ENCODE measurements around the gene CBFA2T3.
"Not testable (repeated sequence)": the region's sequence is repeated elsewhere in the genome, so short reads cannot be mapped to it uniquely, and the experiment has no call there.

CBFA2T3 gene

DNA sequence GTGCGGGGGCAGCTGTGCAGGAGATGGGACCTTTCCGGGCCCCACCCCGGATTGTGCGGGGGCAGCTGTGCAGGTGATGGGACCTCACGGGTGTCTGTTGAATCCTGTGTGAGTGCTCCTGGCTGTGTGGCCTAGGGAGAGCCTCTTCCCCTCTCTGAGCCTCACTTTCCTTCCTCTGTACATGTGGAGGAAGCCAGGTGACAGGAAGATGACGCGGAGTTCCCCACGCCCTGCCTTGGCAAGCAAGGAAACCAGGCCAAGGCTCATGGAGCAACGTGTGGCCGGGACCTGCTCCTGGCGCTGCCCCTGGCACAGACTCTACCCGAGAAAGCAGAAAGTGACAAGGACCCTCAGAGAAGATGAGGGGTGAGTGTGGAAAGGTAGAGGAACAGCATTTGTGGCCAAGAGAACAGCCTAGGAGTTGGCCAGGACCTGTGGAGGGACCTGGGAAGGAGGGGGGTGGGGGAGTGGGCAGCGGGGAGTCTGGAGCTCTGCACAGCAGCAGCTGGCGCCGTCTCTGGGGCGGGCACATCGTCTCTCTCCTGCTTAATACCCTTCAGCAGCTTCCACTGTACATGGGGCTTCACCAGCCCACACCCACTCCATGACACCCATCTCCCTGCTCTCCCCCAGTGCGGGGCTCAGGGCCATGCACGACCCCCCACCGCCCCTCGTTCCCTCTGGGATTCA, 72.2 kb downstream of the CBFA2T3 start:
- DNase-seq = no peak

- DNase-seq = no peak
Observed at GRCh38 chr16:88903267-88903666, 73.7 kb downstream of the CBFA2T3 start.

DNA sequence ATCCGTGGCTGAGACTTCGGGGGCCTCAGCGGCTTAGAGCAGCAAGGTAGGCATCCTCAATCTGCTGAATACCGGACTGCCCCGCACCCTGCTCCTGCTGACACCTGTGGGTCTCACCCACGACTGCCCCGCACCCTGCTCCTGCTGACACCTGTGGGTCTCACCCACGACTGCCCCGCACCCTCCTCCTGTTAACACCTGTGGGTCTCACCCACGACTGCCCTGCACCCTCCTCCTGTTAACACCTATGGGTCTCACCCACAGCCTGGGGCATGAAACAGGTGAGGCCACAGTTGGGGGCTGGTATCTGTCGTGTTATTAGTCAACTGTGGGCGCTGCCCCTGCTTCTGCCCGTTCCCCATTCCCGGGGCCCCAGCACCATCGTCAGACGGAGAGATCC, 74.3 kb downstream of the CBFA2T3 start:
- no peak for DNase-seq

DNA sequence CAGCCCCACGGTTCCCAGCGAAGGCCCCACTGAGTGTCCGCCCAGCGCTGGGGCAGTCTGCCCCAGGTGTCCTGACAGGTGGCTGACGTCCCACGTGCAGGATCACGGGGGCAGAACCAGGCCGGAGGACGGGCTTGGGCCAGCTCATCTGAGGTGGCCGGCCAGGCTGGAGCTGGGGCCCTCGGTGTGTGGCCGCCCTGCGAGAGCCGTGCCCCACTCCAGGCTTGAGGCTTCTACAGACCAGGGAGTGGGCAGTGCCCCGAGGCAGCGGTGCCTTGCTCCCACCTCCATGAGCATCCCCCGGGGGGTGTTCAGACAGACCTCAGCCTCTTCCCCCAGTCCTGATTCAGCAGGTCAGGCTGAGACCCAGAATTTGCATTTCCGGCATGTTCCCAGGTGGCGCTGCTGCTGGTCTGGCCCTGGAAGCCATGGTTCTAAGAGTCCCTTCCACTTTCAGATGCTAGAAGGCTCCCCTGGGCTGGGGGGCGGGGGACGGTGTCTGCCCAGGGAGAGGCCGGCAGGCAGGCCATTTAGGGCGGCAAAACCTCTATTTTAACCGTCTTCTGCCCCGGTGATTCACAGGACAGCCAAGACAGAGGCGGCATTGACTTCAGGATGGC, 75.2 kb downstream of the CBFA2T3 start:
- no peak for DNase-seq

GRCh38 chr16:88900662-88901052, 76.3 kb downstream of the CBFA2T3 start:
- no peak for DNase-seq

DNA sequence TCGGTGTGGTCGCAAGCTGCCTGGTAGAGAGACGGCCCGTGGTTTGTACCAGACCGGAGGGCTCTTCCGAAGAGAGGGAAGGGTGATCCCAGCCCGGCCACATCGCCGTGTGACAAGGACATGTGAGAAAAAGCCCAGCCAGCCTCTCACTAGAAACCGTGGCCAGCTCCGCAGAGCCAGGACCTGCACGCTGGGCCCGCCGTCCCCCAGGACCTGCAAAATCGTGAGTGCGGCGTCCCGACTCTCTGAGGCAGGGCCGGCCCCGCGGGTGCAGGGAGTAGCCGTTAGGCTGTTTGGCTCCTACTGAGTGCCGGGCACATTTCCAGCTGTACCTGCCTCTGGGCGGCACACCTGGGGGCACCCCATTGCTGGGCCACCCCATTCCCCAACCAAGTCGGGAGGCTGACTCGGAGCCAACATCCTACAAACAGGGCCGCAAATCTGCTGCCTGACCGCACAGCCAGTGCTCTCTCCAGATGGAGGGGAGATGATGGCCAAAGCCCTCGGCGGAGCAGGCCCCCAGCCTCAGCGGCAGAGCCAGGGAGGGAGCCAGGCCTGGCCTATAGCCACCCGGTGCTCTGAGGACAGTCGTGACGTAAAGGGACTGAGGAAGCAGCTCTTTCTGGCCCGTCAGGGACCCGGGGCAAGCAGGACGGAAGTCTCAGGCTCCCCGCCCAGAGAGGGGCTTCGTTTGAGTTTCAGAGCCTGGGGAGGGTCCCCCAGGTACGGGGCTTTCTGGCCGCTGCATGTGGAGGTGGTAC, 76.9 kb downstream of the CBFA2T3 start:
- DNase-seq = no peak

- DNase-seq = no peak
Observed at GRCh38 chr16:88897696-88898425, 79.1 kb downstream of the CBFA2T3 start.

DNA sequence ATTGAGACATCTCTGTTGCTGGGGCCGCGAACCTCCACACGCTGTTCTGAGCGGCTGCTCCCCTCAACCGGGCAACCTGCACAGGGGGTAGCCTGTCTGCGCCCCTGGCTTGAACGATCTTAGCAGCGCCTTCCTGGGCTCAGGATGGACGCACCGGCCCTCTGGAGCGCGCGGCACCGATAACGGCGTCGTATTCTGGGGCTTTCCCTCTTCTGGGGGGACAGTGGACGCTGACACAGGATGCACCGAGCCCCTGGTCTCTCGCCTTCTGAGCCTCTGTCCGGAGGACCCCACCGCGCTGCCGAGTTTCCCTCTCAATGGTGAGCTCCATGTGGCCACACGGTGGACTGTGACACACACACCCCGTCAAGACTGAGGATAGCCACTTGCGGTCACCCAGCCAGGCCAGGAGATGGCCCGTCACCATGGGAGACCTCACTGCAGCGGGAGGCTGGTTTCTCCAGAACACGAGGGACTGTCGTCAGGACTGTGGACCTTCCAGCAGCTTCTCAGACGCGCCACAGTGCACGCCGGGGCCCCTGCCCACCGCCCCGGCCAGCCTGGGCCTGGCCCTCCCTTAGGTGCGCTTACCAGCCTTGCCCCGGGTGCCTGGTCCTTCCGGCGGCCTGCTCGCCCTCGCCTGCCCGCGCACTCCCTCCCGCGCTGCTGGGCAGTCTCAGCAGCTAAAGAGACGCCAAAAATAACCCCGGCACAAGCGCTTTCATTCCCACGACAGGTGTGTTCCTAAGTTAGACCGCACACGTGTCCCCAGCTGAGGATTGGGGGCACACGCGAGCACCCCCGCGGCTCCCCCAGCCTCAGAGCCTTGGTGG, 80.6 kb downstream of the CBFA2T3 start:
- DNase-seq = no peak

DNA sequence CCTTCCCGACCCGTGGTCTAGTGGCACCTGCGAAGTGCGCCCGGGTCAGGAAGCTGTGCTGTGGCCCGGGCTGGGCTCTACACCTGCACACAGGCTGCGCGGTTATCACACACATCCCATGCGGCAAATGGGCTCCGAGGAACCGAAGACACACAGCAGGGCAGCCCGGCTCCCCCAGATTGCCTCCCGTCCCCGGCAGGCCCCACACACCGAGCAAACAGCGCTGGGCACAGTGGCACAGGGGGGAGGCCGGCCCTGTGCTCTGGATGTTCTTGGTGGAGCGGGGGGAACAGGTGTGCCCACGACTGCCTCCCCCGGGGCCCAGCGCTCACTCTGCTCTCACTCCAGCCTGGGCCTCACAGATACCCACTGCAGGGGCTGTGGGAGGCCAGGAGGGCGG, 81.7 kb downstream of the CBFA2T3 start:
- DNase-seq = no peak

DNA sequence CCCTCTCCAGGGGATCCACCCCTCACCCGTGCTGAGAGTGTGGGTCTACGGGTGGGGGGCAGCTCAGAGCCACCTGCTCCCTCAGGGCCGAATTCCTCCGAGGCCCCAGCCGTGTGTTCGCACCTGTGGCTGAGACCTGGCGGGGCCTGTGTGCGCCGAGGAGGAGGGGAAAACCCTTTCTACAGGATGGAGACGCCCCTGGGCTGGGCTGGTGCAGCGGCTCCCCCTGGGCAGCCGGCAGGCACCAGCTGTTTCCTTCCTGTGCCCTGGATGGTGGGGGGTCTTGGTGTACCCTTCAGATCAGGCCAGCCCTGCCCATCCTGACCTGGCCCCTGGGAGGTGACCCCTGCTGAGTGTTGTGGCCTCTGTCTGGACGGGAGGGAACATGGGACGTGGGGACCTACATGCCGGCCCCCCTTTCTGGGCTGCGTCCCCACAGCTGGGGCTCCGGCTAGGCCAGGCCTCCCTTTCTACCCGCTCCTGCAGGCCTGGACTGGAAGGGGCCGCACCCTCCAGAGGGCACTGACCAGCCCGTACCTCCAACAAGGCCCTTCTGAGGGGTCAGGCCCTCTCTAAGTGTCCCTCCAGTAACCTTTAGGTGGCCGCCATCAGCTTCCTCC, 82.2 kb downstream of the CBFA2T3 start:
- no peak for DNase-seq

- not testable (repeated sequence) for DNase-seq
Observed at GRCh38 chr16:88894266-88894665, 82.7 kb downstream of the CBFA2T3 start.

GRCh38 chr16:88893127-88893968, 83.7 kb downstream of the CBFA2T3 start:
- no peak for DNase-seq

DNA sequence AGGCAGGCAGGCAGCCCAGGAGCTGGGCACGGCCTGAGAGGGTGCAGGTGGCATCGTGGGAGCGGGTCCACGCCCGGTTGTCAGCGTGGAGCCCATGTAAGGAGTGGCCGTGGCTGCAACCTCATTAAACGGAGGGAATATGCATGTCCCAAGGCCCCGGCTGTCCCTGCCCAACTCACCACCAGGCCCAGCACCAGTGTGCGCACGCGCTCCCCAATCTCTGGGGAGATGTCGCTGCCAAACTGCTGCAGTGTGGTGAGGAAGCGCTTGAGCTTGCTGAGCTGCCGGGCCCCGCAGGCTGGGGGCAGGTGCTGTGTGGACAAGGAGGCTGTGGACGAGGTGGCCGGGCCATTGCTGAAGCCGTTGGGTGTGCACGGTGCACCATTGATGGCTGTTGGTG, 84.9 kb downstream of the CBFA2T3 start:
- no peak for DNase-seq

GRCh38 chr16:88891083-88891482, 85.9 kb downstream of the CBFA2T3 start:
- no peak for DNase-seq

DNA sequence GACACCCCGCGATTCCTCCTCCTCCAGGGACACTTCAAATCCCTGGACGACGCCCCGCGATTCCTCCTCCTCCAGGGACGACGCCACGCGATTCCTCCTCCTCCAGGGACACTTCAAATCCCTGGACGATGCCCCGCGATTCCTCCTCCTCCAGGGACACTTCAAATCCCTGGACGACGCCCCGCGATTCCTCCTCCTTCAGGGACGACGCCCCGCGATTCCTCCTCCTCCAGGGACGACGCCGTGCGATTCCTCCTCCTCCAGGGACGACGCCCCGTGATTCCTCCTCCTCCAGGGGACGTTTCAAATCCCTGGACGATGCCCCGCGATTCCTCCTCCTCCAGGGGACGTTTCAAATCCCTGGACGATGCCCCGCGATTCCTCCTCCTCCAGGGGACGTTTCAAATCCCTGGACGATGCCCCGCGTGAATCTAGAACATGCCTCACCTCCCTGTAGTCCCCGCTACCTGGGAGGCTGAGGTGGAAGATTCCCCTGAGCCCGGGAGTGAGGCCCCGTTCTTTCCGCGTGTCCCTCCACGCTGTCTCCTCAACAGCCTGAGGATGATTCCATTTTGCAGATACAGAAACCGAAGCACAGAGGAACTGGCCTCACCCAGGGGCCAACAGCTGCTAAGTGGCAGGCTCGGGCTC, 87.2 kb downstream of the CBFA2T3 start:
- not testable (repeated sequence) for DNase-seq

- no peak for DNase-seq
Observed at GRCh38 chr16:88888461-88889387, 88.3 kb downstream of the CBFA2T3 start.

- no peak for DNase-seq
Observed at GRCh38 chr16:88888057-88888456, 89.0 kb downstream of the CBFA2T3 start.

- DNase-seq = no peak
Observed at GRCh38 chr16:88886845-88887521, 90.0 kb downstream of the CBFA2T3 start.

- no peak for DNase-seq
Observed at GRCh38 chr16:88886420-88886844, 90.6 kb downstream of the CBFA2T3 start.

Measured in fibroblast of skin of right quadriceps (primary cell).